ENCODE data around the gene KRTAP5-7. TPM values are rescaled to one million over a fixed set of nuclear protein-coding genes. Genes with fewer than 3 reads are reported as not detected.
A peak's percentile ranks its signal among the peaks of the same experiment; 100 is the strongest.
"Not testable (repeated sequence)": the region's sequence is repeated elsewhere in the genome, so short reads cannot be mapped to it uniquely, and the experiment has no call there.

Gene KRTAP5-7
- total and polyA plus RNA-seq, 2 of the 13 experiments (the other 11 are each of a cell fraction or from before 2014, with no cell fraction given) = 0.54 TPM; not detected in 1

DNA sequence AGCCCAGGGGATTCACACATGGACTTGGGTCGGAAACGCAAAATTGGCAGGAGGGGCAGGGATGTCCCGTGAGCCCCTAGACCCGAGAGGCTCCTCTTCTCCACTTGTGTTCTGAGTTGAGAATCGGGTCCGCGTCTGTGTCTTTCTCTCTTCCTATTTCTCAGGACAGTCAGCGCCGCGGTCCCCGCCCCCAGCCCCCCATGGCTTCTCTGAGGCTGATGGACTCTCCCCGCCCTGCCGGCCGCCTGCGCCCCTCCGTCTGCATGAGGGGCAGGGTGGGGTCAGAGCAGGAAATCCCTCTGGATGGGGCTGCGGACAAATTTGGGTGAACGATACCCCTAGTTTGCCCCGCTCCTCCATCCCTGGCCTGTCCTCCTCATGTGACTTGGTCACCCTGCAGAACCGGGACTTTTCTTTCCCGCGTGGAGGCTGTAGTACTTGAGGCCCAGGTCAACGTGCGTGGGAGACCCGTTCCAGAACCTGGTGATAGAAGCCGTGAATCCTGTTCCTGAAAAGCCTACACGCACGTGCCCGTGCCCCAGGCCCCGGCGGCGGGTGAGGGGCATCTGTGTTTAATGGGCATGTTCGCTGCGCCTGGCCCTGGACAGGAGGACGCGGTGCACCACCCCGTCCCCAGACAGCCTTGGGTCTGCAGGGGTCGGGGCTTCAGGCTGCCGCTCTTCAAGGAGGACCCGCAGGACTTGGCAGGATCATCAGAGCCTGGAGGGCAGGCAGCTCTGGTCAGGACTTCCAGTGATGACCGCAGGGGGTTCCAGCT lies 49.8 kb downstream of the KRTAP5-7 start:
- H3K79me2 ChIP-seq (ENCODE audit: insufficient read depth, low read length); H3K9me3 ChIP-seq (ENCODE audit: low read length); H3K4me2 ChIP-seq (ENCODE audit: low read depth, low read length); ATAC-seq; H3K27ac ChIP-seq (ENCODE audit: extremely low read length, insufficient read depth, low read length); in situ Hi-C loops (cut with HindIII; ENCODE audit: extremely low pct_ligation_motif_present, low pct_unique_long_range_greater_than_20kb); H3K4me3 ChIP-seq (replicated peaks in 1 of 3; ENCODE audit: insufficient read depth in 1 of 3, low read depth in 2 of 3, low read length in 3 of 3); H3K9ac ChIP-seq (ENCODE audit: insufficient read depth, low read depth, low read length); BruUV-seq (replicated peaks); CTCF ChIA-PET (ENCODE audit: low intra/inter-chr PET ratio, low total read pairs); H3K36me3 ChIP-seq (replicated peaks in 1 of 2; ENCODE audit: control insufficient read depth in 1 of 2, insufficient read depth in 2 of 2, low read length in 2 of 2); H4K20me1 ChIP-seq (ENCODE audit: insufficient read depth, low read length); DNase-seq (ENCODE audit: low spot score); FAIRE-seq; intact Hi-C loops (cut with micrococcal nuclease; ENCODE audit: unreplicated experiment); POLR2A ChIA-PET; H2AFZ ChIP-seq (ENCODE audit: low read length): not testable (repeated sequence)
- 72% methylated on average over 18 of the region's 41 CpGs for WGBS (ENCODE audit: low lambda C conversion rate)
- H3K4me1 ChIP-seq (ENCODE audit: insufficient read depth, low read length) = peaks cover 28% of the 10 kb centered on the region
- peaks cover 6 to 36% of the 10 kb centered on the region in 2 experiments for H3K27me3 ChIP-seq (ENCODE audit: control insufficient read depth in 1 of 2, insufficient read depth in 2 of 2, low read length in 2 of 2)

DNA sequence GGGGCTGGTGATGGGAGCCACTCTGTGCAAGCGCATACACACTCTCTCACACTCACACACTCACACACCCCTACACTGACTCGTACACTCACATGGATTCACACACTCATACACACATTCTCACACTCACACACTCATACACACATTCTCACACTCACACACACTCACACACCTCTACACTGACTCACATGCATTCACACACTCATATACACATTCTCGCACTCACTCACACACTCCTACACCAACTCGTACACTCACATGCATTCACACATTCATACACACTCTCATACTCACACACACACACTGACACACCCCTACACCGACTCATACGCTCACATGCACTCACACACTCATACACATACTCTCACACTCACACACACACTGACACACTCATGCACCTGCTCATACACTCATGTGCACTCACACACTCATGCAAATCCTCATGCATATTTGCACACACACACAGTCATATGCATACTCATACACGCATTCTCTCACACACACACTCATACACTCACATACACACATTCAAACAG lies 50.5 kb downstream of the KRTAP5-7 start:
- TF ChIP-seq NBN (conservative IDR thresholded peaks at IDR 0.05) = 0 out of 2 replicates have a peak, but pooled peaks have one; percentile 32
- no peak for TF ChIP-seq ZNF7 (CRISPR knock-in tag; IDR thresholded peaks at IDR 0.05)
- no peak for TF ChIP-seq BCL6 (CRISPR knock-in tag; IDR thresholded peaks at IDR 0.05)
- no peak for TF ChIP-seq NFIB (CRISPR knock-in tag; IDR thresholded peaks at IDR 0.05; ENCODE audit: borderline replicate concordance)
- TF ChIP-seq ZNF282 (IDR thresholded peaks at IDR 0.05; ENCODE audit: partially characterized antibody) = peak; percentile 19
- TF ChIP-seq, protein P1, sequence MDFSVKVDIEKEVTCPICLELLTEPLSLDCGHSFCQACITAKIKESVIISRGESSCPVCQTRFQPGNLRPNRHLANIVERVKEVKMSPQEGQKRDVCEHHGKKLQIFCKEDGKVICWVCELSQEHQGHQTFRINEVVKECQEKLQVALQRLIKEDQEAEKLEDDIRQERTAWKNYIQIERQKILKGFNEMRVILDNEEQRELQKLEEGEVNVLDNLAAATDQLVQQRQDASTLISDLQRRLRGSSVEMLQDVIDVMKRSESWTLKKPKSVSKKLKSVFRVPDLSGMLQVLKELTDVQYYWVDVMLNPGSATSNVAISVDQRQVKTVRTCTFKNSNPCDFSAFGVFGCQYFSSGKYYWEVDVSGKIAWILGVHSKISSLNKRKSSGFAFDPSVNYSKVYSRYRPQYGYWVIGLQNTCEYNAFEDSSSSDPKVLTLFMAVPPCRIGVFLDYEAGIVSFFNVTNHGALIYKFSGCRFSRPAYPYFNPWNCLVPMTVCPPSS (IDR thresholded peaks at IDR 0.05) = 0 out of 2 replicates have a peak, but pooled peaks have one; percentile 53
- 0 out of 2 replicates have a peak, but pooled peaks have one; percentile 36 for TF ChIP-seq LCORL (IDR thresholded peaks at IDR 0.05)
- TF ChIP-seq LCORL (CRISPR knock-in tag; IDR thresholded peaks at IDR 0.05) = no peak
- TF ChIP-seq ATF7 (IDR thresholded peaks at IDR 0.05) = 0 out of 2 replicates have a peak, but pooled peaks have one; percentile 6
- TF ChIP-seq ATF7 (CRISPR knock-in tag; IDR thresholded peaks at IDR 0.05) = no peak
- TF ChIP-seq, protein P2, sequence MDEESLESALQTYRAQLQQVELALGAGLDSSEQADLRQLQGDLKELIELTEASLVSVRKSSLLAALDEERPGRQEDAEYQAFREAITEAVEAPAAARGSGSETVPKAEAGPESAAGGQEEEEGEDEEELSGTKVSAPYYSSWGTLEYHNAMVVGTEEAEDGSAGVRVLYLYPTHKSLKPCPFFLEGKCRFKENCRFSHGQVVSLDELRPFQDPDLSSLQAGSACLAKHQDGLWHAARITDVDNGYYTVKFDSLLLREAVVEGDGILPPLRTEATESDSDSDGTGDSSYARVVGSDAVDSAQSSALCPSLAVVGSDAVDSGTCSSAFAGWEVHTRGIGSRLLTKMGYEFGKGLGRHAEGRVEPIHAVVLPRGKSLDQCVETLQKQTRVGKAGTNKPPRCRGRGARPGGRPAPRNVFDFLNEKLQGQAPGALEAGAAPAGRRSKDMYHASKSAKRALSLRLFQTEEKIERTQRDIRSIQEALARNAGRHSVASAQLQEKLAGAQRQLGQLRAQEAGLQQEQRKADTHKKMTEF (CRISPR knock-in tag; IDR thresholded peaks at IDR 0.05) = no peak
- TF ChIP-seq, protein P3, sequence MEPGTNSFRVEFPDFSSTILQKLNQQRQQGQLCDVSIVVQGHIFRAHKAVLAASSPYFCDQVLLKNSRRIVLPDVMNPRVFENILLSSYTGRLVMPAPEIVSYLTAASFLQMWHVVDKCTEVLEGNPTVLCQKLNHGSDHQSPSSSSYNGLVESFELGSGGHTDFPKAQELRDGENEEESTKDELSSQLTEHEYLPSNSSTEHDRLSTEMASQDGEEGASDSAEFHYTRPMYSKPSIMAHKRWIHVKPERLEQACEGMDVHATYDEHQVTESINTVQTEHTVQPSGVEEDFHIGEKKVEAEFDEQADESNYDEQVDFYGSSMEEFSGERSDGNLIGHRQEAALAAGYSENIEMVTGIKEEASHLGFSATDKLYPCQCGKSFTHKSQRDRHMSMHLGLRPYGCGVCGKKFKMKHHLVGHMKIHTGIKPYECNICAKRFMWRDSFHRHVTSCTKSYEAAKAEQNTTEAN (CRISPR knock-in tag; conservative IDR thresholded peaks at IDR 0.05) = 0 out of 2 replicates have a peak, but pooled peaks have one; percentile 26
- TF ChIP-seq RAD51 (IDR thresholded peaks at IDR 0.05; ENCODE audit: borderline replicate concordance) = 0 out of 2 replicates have a peak, but pooled peaks have one; percentile 16
- H3K79me2 ChIP-seq (ENCODE audit: insufficient read depth, low read length) = no peaks in the 10 kb centered on the region
- intact Hi-C loops (cut with micrococcal nuclease; ENCODE audit: unreplicated experiment) = no loop called here
- 48% methylated on average over 7 of the region's 7 CpGs for WGBS (ENCODE audit: low lambda C conversion rate)
- DNase-seq (ENCODE audit: low spot score) (no peak), FAIRE-seq (no peak), ATAC-seq (no peak)
- peaks cover 23% of the 10 kb centered on the region for H3K4me1 ChIP-seq (ENCODE audit: insufficient read depth, low read length)
- no peak overlapping the region for H3K4me2 ChIP-seq (ENCODE audit: low read depth, low read length)
- H2AFZ ChIP-seq (ENCODE audit: low read length) = no peak overlapping the region
- no peak overlapping the region for H3K4me3 ChIP-seq (replicated peaks in 1 of 3; ENCODE audit: insufficient read depth in 1 of 3, low read depth in 2 of 3, low read length in 3 of 3)
- in situ Hi-C loops (cut with HindIII; ENCODE audit: extremely low pct_ligation_motif_present, low pct_unique_long_range_greater_than_20kb) = no loop called here
- no peaks in the 10 kb centered on the region for H3K36me3 ChIP-seq (replicated peaks in 1 of 2; ENCODE audit: control insufficient read depth in 1 of 2, insufficient read depth in 2 of 2, low read length in 2 of 2)
- H3K9me3 ChIP-seq (ENCODE audit: low read length) = no peaks in the 10 kb centered on the region
- ChIA-PET POLR2A (no interaction called here), CTCF (ENCODE audit: low intra/inter-chr PET ratio, low total read pairs) (no interaction called here)
- no peaks in the 10 kb centered on the region for H4K20me1 ChIP-seq (ENCODE audit: insufficient read depth, low read length)
- BruUV-seq (replicated peaks) = no TSS peak
- no peak overlapping the region for H3K27ac ChIP-seq (ENCODE audit: extremely low read length, insufficient read depth, low read length)
- H3K9ac ChIP-seq (ENCODE audit: insufficient read depth, low read depth, low read length) = no peak overlapping the region
- H3K27me3 ChIP-seq (ENCODE audit: control insufficient read depth in 1 of 2, insufficient read depth in 2 of 2, low read length in 2 of 2) = peaks cover 6 to 36% of the 10 kb centered on the region in 2 experiments
